SU-DHL-6 (cell line): ENCODE data around the gene FSTL4.

Experiments used
- H2AFZ ChIP-seq: fragments of 200-600 bp; sonication (generic); 2 replicates; pipeline ENCODE4 v1.6.1; 2014; ENCODE audit warnings: low read depth, mild to moderate bottlenecking, moderate library complexity, mixed read lengths, antibody characterized with exemption, low read length; ENCODE audit not compliant: severe bottlenecking
- H3F3A ChIP-seq: fragments of 200-600 bp; shearing (Covaris generic); 2 replicates; pipeline ENCODE4 v1.6.0; 2016; ENCODE audit warnings: antibody characterized with exemption, mild to moderate bottlenecking; ENCODE audit not compliant: insufficient read depth
- H3K27ac ChIP-seq: fragments of 200-600 bp; sonication (generic); 2 replicates; pipeline ENCODE4 v1.5.1; 2016; ENCODE audit warnings: low read depth, mild to moderate bottlenecking, low read length, moderate library complexity, mixed read lengths
- H3K27me3 ChIP-seq: fragments of 200-600 bp; sonication (generic), shearing (Covaris generic); 2 replicates; pipeline ENCODE4 v1.6.0; 2014; ENCODE audit warnings: mild to moderate bottlenecking, low read length
- H3K36me3 ChIP-seq: fragments of 200-600 bp; sonication (generic); 2 replicates; pipeline ENCODE4 v1.6.1; 2014; ENCODE audit warnings: mild to moderate bottlenecking, low read length, mixed read lengths
- H3K4me2 ChIP-seq: fragments of 300-600, 200-600 bp; shearing (Covaris generic), sonication (generic); 2 replicates; pipeline ENCODE4 v1.6.0; 2014; ENCODE audit warnings: low read length, low read depth, mild to moderate bottlenecking; ENCODE audit not compliant: poor library complexity, severe bottlenecking
- H3K4me3 ChIP-seq: fragments of 200-600 bp; sonication (generic); 2 replicates; pipeline ENCODE4 v1.5.1; 2014; ENCODE audit warnings: antibody characterized with exemption, low read length, mild to moderate bottlenecking, mixed read lengths; ENCODE audit not compliant: insufficient read depth, poor library complexity, severe bottlenecking
- H3K79me2 ChIP-seq: fragments of 200-600 bp; sonication (generic); 2 replicates; pipeline ENCODE4 v1.6.1; 2014; ENCODE audit warnings: mild to moderate bottlenecking, low read length, moderate library complexity; ENCODE audit not compliant: insufficient read depth
- H3K9ac ChIP-seq: fragments of 200-600 bp; sonication (generic); 2 replicates; pipeline ENCODE4 v1.7.0; 2014; ENCODE audit warnings: mild to moderate bottlenecking, low read length
- H3K9me2 ChIP-seq: fragments of 200-600 bp; sonication (generic); replicated peaks from 2 replicates; pipeline ENCODE4 v1.6.1; 2014; ENCODE audit warnings: low read length; ENCODE audit not compliant: insufficient read depth
- H3K9me3 ChIP-seq: fragments of 200-600 bp; sonication (generic); 2 replicates; pipeline ENCODE4 v1.6.1; 2014; ENCODE audit warnings: low read length, mixed read lengths; ENCODE audit not compliant: insufficient read depth
- H4K20me1 ChIP-seq: fragments of 200-600 bp; sonication (generic); 2 replicates; pipeline ENCODE4 v1.6.1; 2014; ENCODE audit warnings: low read depth, mild to moderate bottlenecking, antibody characterized with exemption, low read length, moderate library complexity, mixed read lengths
- CTCF ChIP-seq: fragments of 200-600 bp; sonication (generic); IDR thresholded peaks from one replicate; pipeline ENCODE4 v1.5.1; 2017; ENCODE audit warnings: antibody characterized with exemption, mild to moderate bottlenecking, low read length, moderate library complexity; ENCODE audit not compliant: insufficient read depth, poor library complexity, severe bottlenecking
- EZH2phosphoT487 ChIP-seq: fragments of 200-600 bp; sonication (generic), shearing (Covaris generic); conservative IDR thresholded peaks from 2 replicates; pipeline ENCODE4 v1.6.1; 2018; ENCODE audit warnings: mild to moderate bottlenecking, antibody characterized with exemption, low read length, moderate library complexity, mixed read lengths

Gene FSTL4

GRCh38 chr5:133428072-133428660 is 184.2 kb downstream of the FSTL4 start:
- Histone ChIP-seq H3K9me2 (no peaks in the 10 kb centered on the region), H3K4me3 (no peak overlapping the region), H3F3A (no peaks in the 10 kb centered on the region), H3K27me3 (no peaks in the 10 kb centered on the region), H3K79me2 (no peaks in the 10 kb centered on the region), H3K9me3 (no peaks in the 10 kb centered on the region), H3K4me2 (no peak overlapping the region), H3K9ac (no peak overlapping the region), H2AFZ (no peak overlapping the region), H3K36me3 (no peaks in the 10 kb centered on the region), H4K20me1 (no peaks in the 10 kb centered on the region), H3K27ac (no peak overlapping the region)
- TF ChIP-seq CTCF (no peak), EZH2phosphoT487 (no peak)

- TF ChIP-seq CTCF, result no peak
- TF ChIP-seq EZH2phosphoT487, result no peak
- no peaks in the 10 kb centered on the region for H3K79me2 ChIP-seq
- H3K36me3 ChIP-seq, result no peaks in the 10 kb centered on the region
- no peaks in the 10 kb centered on the region for H4K20me1 ChIP-seq
- no peak overlapping the region for H3K4me3 ChIP-seq
- H3K9ac ChIP-seq, result no peak overlapping the region
- H3K27me3 ChIP-seq, result no peaks in the 10 kb centered on the region
- no peak overlapping the region for H3K4me2 ChIP-seq
- H2AFZ ChIP-seq, result no peak overlapping the region
- no peak overlapping the region for H3K27ac ChIP-seq
- no peaks in the 10 kb centered on the region for H3K9me2 ChIP-seq
- H3K9me3 ChIP-seq, result no peaks in the 10 kb centered on the region
- H3F3A ChIP-seq, result no peaks in the 10 kb centered on the region
Observed at GRCh38 chr5:133427121-133427777, 185.1 kb downstream of the FSTL4 start.

GRCh38 chr5:133426264-133426663 is 186.1 kb downstream of the FSTL4 start:
- Histone ChIP-seq H3K9me3 (no peaks in the 10 kb centered on the region), H3K4me2 (no peak overlapping the region), H3K79me2 (no peaks in the 10 kb centered on the region), H3K4me3 (no peak overlapping the region), H3K27ac (no peak overlapping the region), H3K9ac (no peak overlapping the region), H3K9me2 (no peaks in the 10 kb centered on the region), H3F3A (no peaks in the 10 kb centered on the region), H3K27me3 (no peaks in the 10 kb centered on the region), H4K20me1 (no peaks in the 10 kb centered on the region), H2AFZ (no peak overlapping the region), H3K36me3 (no peaks in the 10 kb centered on the region)
- no peak for TF ChIP-seq EZH2phosphoT487
- no peak for TF ChIP-seq CTCF
